ENCODE results near the gene PI4K2B. TPM values are rescaled to one million over a fixed set of nuclear protein-coding genes. Genes with fewer than 3 reads are reported as not detected.
A peak's percentile ranks its signal among the peaks of the same experiment; 100 is the strongest.
"Not testable (repeated sequence)": the region's sequence is repeated elsewhere in the genome, so short reads cannot be mapped to it uniquely, and the experiment has no call there.

Gene PI4K2B
- total RNA-seq, 1 experiment from 2014 or later: 22.8 TPM

- ChIA-PET CTCF (interaction anchor here (1.0 to 1.8 kb wide), 3 partner anchors 9 to 45 kb away, joined by 3 to 12 read pairs (median 4); no protein-coding TSS in a partner anchor), POLR2A (interaction anchor here (0.7 to 1.5 kb wide), 5 partner anchors 14 to 851 kb away, joined by 4 to 8 read pairs (median 5); partner anchors contain the start of genes SEPSECS and ZCCHC4)
- H3K4me1 Mint-ChIP-seq (ENCODE audit: insufficient read depth, unreplicated experiment): peaks cover 16% of the 10 kb centered on the region
- H3K9me3 Mint-ChIP-seq (ENCODE audit: unreplicated experiment): no peaks in the 10 kb centered on the region
- TF ChIP-seq CTCF (IDR thresholded peaks at IDR 0.05; ENCODE audit: unreplicated experiment): no peak
- no peak overlapping the region for H3K27ac Mint-ChIP-seq (ENCODE audit: low read depth, unreplicated experiment)
- peak; percentile 24 for DNase-seq (ENCODE audit: unreplicated experiment)
- no peak overlapping the region for H3K4me3 Mint-ChIP-seq (ENCODE audit: unreplicated experiment)
- BruUV-seq (replicated peaks): no TSS peak
- no peaks in the 10 kb centered on the region for H3K27me3 Mint-ChIP-seq (ENCODE audit: insufficient read depth, unreplicated experiment)
- intact Hi-C loops (cut with micrococcal nuclease): no loop called here
- H3K36me3 Mint-ChIP-seq (ENCODE audit: insufficient read depth, unreplicated experiment): peaks cover 22% of the 10 kb centered on the region
These were observed 19.2 kb downstream of the PI4K2B start for GRCh38 chr4:25253071-25253445.

GRCh38 chr4:25253786-25254185, 20.0 kb downstream of the PI4K2B start:
- DNase-seq (ENCODE audit: unreplicated experiment); BruUV-seq (replicated peaks); intact Hi-C loops (cut with micrococcal nuclease); H3K9me3 Mint-ChIP-seq (ENCODE audit: unreplicated experiment); H3K27me3 Mint-ChIP-seq (ENCODE audit: insufficient read depth, unreplicated experiment); H3K4me3 Mint-ChIP-seq (ENCODE audit: unreplicated experiment); H3K27ac Mint-ChIP-seq (ENCODE audit: low read depth, unreplicated experiment): not testable (repeated sequence)
- Mint-ChIP-seq H3K36me3 (ENCODE audit: insufficient read depth, unreplicated experiment) (peaks cover 22% of the 10 kb centered on the region), H3K4me1 (ENCODE audit: insufficient read depth, unreplicated experiment) (peaks cover 10% of the 10 kb centered on the region)
- CTCF ChIA-PET: interaction anchor here (1.3 to 1.8 kb wide), 2 partner anchors 19 to 46 kb away, joined by 3 to 12 read pairs; no protein-coding TSS in a partner anchor
- POLR2A ChIA-PET: interaction anchor here (1.1 to 1.5 kb wide), 3 partner anchors 18 to 94 kb away, joined by 5 to 8 read pairs (median 5); partner anchors contain the start of genes SEPSECS and ZCCHC4

- intact Hi-C loops (cut with micrococcal nuclease): no loop called here
- BruUV-seq (replicated peaks): no TSS peak
- no peaks in the 10 kb centered on the region for H3K4me1 Mint-ChIP-seq (ENCODE audit: insufficient read depth, unreplicated experiment)
- CTCF ChIA-PET: interaction anchor here (0.6 to 1.2 kb wide), 2 partner anchors 24 to 53 kb away, joined by 3 to 4 read pairs; no protein-coding TSS in a partner anchor
- H3K4me3 Mint-ChIP-seq (ENCODE audit: unreplicated experiment): no peak overlapping the region
- peak; percentile 34 for DNase-seq (ENCODE audit: unreplicated experiment)
- POLR2A ChIA-PET: interaction anchor here (0.9 to 1.1 kb wide), 2 partner anchors 24 to 25 kb away, joined by 3 read pairs; partner anchors contain the start of gene PI4K2B
- TF ChIP-seq CTCF (IDR thresholded peaks at IDR 0.05; ENCODE audit: unreplicated experiment): no peak
- no peaks in the 10 kb centered on the region for H3K27me3 Mint-ChIP-seq (ENCODE audit: insufficient read depth, unreplicated experiment)
- H3K36me3 Mint-ChIP-seq (ENCODE audit: insufficient read depth, unreplicated experiment): peaks cover 36% of the 10 kb centered on the region
- no peaks in the 10 kb centered on the region for H3K9me3 Mint-ChIP-seq (ENCODE audit: unreplicated experiment)
- peak overlapping the region; percentile 16 for H3K27ac Mint-ChIP-seq (ENCODE audit: low read depth, unreplicated experiment)
These were observed 25.2 kb downstream of the PI4K2B start for GRCh38 chr4:25258980-25259578.

- Mint-ChIP-seq H3K27ac (ENCODE audit: low read depth, unreplicated experiment) (no peak overlapping the region), H3K27me3 (ENCODE audit: insufficient read depth, unreplicated experiment) (no peaks in the 10 kb centered on the region), H3K4me1 (ENCODE audit: insufficient read depth, unreplicated experiment) (no peaks in the 10 kb centered on the region), H3K4me3 (ENCODE audit: unreplicated experiment) (no peak overlapping the region), H3K36me3 (ENCODE audit: insufficient read depth, unreplicated experiment) (peaks cover 48% of the 10 kb centered on the region), H3K9me3 (ENCODE audit: unreplicated experiment) (no peaks in the 10 kb centered on the region)
- DNase-seq (ENCODE audit: unreplicated experiment): no peak
- ChIA-PET CTCF (interaction anchor here (0.6 to 2.0 kb wide), 5 partner anchors 10 to 1272 kb away, joined by 3 to 5 read pairs (median 3); partner anchors contain the start of gene ZCCHC4), POLR2A (no interaction called here)
- no TSS peak for BruUV-seq (replicated peaks)
- no peak for TF ChIP-seq CTCF (IDR thresholded peaks at IDR 0.05; ENCODE audit: unreplicated experiment)
- intact Hi-C loops (cut with micrococcal nuclease): no loop called here
These were observed 38.0 kb downstream of the PI4K2B start for GRCh38 chr4:25271866-25272265.
